8988T (cell line): ENCODE measurements around the gene DLEC1.
"Not testable (repeated sequence)": the region's sequence is repeated elsewhere in the genome, so short reads cannot be mapped to it uniquely, and the experiment has no call there.

Experiments used
- DNase-seq: peaks from one replicate; pipeline ENCODE4 v3.0.0; 2011

Gene DLEC1

GRCh38 chr3:38125305-38126120, 86.5 kb downstream of the DLEC1 start:
- no peak for DNase-seq

GRCh38 chr3:38126121-38126892, 87.3 kb downstream of the DLEC1 start:
- no peak for DNase-seq

DNA sequence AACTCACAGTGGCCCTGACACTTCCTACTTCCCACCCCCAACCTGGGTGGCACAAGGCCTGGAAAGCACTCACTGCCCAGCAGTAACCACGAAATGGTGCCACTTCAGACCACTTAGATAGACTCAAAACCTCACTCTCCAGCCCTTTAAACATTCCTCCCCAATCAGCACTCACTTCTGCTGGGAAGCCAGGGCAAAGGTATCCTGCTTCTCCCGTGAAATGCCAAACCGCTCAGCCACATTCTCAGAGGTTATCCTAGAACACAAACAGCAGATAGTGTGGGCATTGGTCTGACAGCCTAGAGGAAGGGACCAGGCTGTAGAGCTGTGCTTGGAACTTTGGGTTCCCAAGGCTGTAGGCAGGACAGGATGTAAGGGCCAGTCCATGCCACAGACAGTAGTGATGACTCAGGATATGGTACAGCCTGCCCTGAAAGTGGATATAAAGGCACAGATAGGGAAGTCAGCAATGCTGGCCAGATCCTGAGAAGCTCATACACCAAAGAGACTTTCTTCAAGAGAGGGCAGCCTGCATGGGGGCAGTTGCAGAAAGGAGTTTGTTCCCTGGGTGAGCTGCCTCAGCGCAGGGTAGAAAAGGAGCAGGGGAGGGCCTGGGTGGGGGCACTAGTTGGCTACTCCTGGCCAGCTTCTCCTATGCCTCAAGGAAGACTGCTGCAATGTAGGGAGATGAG, 88.7 kb downstream of the DLEC1 start:
- DNase-seq, result no peak

DNA sequence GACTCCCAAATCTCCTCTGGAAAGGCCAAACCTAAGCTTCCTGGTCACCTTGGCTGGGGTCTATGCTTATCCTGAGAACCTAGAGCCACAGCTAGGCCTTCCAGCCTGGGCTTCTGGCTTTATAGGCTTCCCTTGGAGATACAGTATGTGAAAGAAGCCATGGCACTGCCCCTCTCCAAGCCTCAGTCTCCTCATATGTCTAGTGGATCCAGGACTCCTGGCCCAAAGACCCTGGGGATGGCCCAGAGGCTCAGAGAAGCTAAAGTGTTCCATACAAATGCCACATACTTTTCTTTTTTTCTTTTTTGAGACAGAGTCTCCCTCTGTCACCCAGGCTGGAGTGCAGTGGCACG, 89.3 kb downstream of the DLEC1 start:
- DNase-seq, result no peak

DNA sequence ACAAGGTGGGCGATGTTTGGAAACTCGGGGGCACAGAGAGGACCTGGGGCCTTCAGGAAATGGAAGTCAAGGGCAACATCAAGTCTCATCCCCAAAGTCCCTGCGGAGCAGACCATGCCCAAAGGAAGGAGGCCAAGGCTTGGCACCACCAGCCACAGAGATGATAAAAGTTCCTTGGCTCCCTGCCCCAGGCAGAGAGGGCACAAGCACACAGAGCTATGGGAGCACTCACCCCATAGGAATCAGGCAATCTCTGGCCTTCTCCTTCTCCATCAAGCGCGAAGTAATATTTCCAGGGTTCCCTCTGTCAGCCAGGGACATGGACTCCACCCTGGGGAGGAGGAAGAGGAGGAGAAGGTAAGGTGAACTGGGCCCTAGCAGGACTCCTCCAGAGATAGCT, 90.0 kb downstream of the DLEC1 start:
- DNase-seq, result no peak

DNA sequence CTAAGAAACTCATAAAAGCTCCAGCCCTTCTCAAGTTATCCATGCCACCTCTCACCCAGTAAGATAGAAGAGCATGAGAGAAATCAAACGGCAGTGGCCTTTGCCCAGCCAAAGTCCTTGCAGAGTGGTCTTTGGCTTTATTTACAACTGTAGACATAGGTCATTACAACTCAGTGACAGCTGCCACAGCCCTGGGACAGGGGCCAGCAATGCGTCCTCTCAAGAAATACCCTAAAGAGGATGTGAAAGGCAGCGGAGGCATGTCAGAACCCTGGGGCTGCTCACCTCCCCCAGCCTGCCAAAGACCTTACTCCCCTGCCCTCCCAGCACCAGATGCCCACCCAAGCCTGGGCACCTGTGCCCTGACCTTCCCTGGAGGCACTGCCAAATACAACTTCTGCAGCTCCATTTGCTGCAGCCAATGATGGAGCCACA, 91.6 kb downstream of the DLEC1 start:
- no peak for DNase-seq

DNA sequence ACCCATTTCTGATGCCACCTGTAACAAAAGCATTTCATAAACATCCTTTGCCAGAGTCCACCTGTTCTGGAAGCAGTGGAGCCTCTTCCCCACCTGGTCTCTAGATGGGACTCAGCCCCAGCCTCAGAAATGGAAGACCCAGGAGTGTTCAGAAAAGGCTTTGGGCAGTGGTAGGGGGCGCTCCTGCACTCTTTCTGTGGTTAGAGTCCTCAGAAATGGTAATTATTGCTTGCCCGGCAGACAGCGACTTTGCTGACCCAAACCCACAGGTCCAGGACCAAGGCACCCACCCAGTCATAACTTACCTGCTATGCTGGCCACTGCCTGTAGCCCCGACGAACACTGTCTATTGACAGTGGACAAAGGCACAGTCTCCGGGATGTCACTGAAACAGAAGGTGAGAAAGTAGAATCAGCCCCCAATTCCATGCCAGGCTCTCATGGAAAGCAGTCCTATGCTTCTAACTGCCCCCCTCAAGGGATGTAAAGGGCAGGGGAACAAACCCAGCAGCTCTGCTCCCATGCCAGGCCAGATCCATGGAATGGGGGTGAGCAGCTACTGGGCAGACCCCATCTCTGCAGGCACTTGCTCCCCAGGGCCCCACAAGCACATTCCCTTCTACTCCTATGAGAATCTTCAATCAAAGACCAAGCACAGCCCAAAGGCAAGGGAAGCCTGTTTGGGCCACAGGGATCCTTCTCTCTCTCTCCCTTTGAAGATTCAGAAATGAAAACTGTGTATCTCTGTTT, 92.8 kb downstream of the DLEC1 start:
- DNase-seq, result peak; percentile 71

DNA sequence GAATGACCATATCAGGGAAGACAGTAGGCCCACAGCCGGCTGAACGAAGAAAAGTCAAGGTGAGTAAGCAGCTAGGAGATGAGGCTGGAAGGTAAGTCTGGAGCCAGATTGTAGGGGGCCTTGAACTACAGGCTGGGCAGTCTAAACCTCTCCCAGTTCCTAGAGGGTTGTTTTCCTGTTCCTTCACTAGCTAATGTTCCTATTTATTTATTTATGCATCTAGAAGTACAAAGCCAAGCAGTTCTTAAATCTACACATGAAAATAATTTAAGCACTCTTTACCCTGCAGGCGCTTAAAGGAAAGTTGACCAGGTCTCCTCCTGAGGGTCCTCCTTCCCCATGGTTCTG, 94.2 kb downstream of the DLEC1 start:
- no peak for DNase-seq

DNA sequence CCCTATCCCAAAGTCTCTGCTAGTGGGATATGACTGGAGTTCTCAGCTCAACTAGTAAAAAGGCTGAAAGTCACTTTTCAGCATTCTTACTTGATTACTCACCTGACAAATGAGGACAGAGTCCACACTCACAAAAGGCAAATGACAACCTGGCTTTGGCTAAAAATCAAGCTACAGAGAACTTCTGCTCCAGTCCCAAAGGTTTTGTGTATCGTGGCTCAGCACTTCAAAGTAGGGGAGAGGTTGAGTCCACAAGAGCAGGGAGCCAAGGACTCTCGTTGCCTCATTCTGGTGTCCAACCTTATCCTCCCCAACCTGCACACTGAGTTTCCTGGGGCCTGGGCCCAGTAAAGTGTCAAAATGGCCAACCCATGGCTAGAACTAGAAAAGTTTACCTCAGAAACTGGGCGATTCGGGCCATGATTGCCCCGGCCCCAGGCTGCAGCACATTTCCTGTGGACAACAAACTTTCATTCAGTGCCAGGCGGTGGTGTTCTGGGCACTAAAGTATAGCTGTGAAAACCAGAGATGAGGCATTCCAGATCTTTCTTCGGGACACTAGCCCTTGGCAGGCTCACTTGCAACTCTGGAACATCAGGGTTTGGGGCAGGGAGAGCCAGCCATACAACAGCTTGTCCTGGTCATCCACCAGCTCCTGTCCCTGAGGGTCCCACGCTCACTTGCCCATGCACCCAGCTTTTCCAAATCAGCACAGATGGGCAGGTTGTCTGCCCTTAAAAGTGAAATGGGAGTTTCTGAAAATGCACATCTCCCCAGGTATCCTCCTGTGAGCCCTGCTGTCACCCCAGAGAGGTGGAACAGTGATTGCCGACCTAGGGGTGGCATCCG, 94.8 kb downstream of the DLEC1 start:
- DNase-seq, result no peak

GRCh38 chr3:38134517-38135143, 95.6 kb downstream of the DLEC1 start:
- not testable (repeated sequence) for DNase-seq

DNA sequence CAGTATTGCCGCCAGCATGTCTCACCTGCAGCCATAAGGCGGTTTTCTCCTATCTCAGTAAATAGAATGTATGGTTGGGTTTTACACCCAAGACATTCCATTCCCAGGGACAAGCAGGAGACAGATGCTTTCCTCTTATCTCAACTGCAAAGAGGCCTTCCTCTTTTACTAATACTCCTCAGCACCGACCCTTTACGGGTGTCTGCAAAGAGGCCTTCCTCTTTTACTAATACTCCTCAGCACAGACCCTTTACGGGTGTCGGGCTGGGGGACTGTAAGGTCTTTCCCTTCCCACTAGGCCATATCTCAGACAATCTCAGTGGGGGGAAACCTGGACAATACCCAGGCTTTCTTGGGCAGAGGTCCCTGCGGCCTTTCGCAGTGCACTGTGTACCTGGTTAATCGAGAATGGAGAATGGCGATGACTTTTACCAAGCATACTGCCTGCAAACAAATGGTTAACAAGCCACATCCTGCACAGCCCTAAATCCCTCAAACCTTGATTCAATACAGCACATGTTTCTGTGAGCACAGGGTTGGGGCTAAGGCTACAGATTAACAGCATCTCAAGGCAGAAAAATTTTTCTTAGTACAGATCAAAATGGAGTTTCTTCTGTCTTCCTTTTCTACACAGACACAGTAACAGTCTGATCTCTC, 96.7 kb downstream of the DLEC1 start:
- DNase-seq, result not testable (repeated sequence)

DNA sequence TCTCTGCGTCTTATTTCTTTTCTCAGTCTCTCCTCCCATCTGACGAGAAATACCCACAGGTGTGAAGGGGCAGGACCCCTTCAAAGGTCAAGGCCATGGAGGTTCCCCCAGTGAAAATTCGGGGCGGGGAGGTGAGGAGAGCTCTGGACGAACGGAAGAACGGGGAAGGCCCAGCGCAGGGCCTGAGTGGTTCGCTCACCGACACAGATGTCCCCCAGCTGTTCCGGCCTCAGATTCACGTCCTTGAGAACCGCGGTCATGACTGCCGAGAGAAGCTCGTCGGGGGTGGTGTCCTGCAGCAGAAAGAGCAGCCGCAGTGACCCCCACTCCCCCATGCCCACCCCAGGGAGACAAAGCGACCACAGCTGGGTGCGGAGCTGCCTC, 97.4 kb downstream of the DLEC1 start:
- no peak for DNase-seq

- peak; percentile 93 for DNase-seq
These were observed 98.0 kb downstream of the DLEC1 start, which contains the start of gene ACAA1 for GRCh38 chr3:38136777-38137614. Gene ACAA1, minus strand, starts transcription at chr3:38137127. Its CDS starts 92 bp downstream, at chr3:38137035.

DNA sequence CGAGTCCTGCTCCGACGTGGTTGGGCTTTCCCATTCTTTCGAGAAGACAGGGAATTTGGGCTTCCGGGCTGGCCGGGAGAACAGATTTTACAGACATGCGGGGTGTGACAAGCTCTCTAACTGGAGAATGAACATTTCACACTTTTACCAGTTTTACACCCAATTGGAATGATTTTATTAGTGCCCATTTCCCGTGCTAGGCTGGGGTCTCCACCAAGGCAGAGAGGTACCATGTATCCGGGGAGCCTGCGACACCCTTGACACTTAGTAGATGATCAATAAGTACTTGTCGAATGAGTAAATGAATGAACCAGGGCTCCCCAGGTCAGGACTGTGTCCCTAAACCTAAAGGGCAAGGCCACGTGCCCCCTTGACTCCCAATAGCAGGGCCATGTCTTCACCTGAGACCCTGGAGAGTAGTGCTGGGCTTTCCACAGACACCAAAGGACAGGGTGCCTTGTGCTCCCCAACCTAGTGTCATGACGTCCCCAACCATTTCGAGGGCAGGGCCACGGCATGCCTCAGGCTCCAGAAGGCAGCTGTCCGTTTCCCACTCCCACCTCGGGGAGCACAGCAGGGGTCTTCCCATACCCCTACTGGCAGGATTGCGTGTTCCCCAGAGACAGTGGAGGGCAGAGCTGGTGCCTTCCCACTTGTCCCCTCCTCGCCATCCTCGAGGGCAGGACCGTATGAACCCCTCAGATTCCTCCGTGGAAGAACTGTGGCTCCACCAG, 98.8 kb downstream of the DLEC1 start:
- no peak for DNase-seq

- peak; percentile 61 for DNase-seq
These were observed 99.6 kb downstream of the DLEC1 start, which contains the start of gene MYD88 for GRCh38 chr3:38138349-38139190. Gene MYD88, plus strand, starts transcription at chr3:38138661. Its CDS starts 40 bp downstream, at chr3:38138701.

DNA sequence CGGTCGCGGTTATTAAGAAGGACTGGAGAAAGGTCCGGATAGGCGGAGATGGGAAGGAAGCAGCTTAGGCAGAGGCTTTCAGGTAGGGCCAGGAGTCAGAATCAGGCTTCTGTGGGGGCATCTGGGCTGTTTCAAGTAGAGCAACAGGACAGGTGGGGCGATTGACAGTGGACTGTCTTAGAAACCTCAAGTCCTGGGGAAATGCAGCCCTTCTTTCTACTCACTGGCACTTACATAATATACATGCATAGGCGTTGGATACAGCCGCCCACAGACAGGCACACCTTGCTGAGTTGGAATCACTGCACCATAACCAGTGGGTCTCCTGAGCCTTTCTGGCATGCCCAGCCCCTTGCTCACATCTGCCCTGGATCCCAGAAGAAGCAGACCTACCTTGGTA, 100.2 kb downstream of the DLEC1 start:
- DNase-seq, result no peak

- DNase-seq, result no peak
These were observed 100.6 kb downstream of the DLEC1 start for GRCh38 chr3:38139652-38140051.
